CD8-positive, alpha-beta memory T cell (primary cell): Measurements from ENCODE around the gene GRAP2. TPM values are rescaled to one million over a fixed set of nuclear protein-coding genes. Genes with fewer than 3 reads are reported as not detected.

Source experiments
- CTCF ChIA-PET: fragments of 350-600 bp; sonication (Branson Sonifier 250); formaldehyde crosslinking; loops from one replicate; lab custom pipeline; 2021; ENCODE audit warnings: antibody characterized with exemption; lab: Charles Lee
- POLR2A ChIA-PET: fragments of 350-600 bp; sonication (Branson Sonifier 250); formaldehyde crosslinking; loops from one replicate; lab custom pipeline; 2021; ENCODE audit warnings: antibody characterized with exemption; lab: Charles Lee
- DNase-seq, 5 donors: peaks; one replicate each; pipeline versions ENCODE4 v3.0.0 to v3.0.0-alpha.2; 2020 to 2022; ENCODE audit warnings: mixed read lengths in 1 of 5
- H3K27ac ChIP-seq: one replicate; pipeline ENCODE4 v1.7.0; 2013; ENCODE audit warnings: low read depth, mild to moderate bottlenecking, low read length, moderate library complexity
- H3K27me3 ChIP-seq: 2 replicates; pipeline ENCODE4 v1.7.0; 2013; ENCODE audit warnings: low read length, mild to moderate bottlenecking; ENCODE audit not compliant: insufficient read depth, poor library complexity, severe bottlenecking
- H3K36me3 ChIP-seq: 2 replicates; pipeline ENCODE4 v1.7.0; 2013; ENCODE audit warnings: mild to moderate bottlenecking, low read length, moderate library complexity; ENCODE audit not compliant: insufficient read depth
- H3K4me1 ChIP-seq: 2 replicates; pipeline ENCODE4 v1.7.0; 2013; ENCODE audit warnings: mild to moderate bottlenecking, low read length, moderate library complexity; ENCODE audit not compliant: insufficient read depth
- H3K4me3 ChIP-seq: 2 replicates; pipeline ENCODE4 v1.7.0; 2013; ENCODE audit warnings: mild to moderate bottlenecking, low read length
- H3K9me3 ChIP-seq: 2 replicates; pipeline ENCODE4 v1.7.0; 2013; ENCODE audit warnings: mild to moderate bottlenecking, low read length
- H3K27ac Mint-ChIP-seq, 8 donors: one replicate each; pipeline ENCODE4 v1.8.0; 2020 to 2021; ENCODE audit warnings: mixed read lengths in 8 of 8, mild to moderate bottlenecking in 6 of 8, inconsistent platforms in 3 of 8, moderate library complexity in 3 of 8
- H3K27me3 Mint-ChIP-seq, 2 donors: one replicate each; pipeline ENCODE4 v1.8.0; 2020 to 2021; ENCODE audit warnings: mixed read lengths in 2 of 2, mild to moderate bottlenecking in 1 of 2, moderate library complexity in 1 of 2
- H3K36me3 Mint-ChIP-seq, 3 donors: one replicate each; pipeline ENCODE4 v1.8.0; 2020 to 2021; ENCODE audit warnings: mixed read lengths in 3 of 3, inconsistent platforms in 1 of 3, mild to moderate bottlenecking in 1 of 3
- H3K4me1 Mint-ChIP-seq, 3 donors: one replicate each; pipeline ENCODE4 v1.8.0; 2020 to 2021; ENCODE audit warnings: mixed read lengths in 3 of 3, inconsistent platforms in 1 of 3, mild to moderate bottlenecking in 1 of 3
- H3K4me3 Mint-ChIP-seq, 7 donors: one replicate each; pipeline ENCODE4 v1.8.0; 2020 to 2021; ENCODE audit warnings: mixed read lengths in 7 of 7, mild to moderate bottlenecking in 6 of 7, moderate library complexity in 4 of 7, inconsistent platforms in 2 of 7
- H3K9me3 Mint-ChIP-seq, 5 donors: one replicate each; pipeline ENCODE4 v1.8.0; 2020 to 2022; ENCODE audit warnings: mixed read lengths in 5 of 5, mild to moderate bottlenecking in 3 of 5, moderate library complexity in 2 of 5, inconsistent platforms in 1 of 5
- polyA plus RNA-seq: library from polyadenylated mRNA; unstranded; fragments of 300-500 nt; fragmentation: Illumina TruSeq; gene quantifications from one replicate; pipeline ENCODE4 v1.2.3, GENCODE V29; 2021
- total RNA-seq, 2 experiments: library from RNA; stranded (reverse); gene quantifications; one replicate each; pipeline ENCODE4 v1.2.3, GENCODE V29; 2021

GRAP2 gene
- total and polyA plus RNA-seq, 3 experiments from 2014 or later = 41.8 to 103 (median 53.2) TPM

- H3K9me3 ChIP-seq = no peaks in the 10 kb centered on the region
- H3K4me1 ChIP-seq = peaks cover 98% of the 10 kb centered on the region
- DNase-seq = peak in 2 of 5 donors; percentile 48 to 76
- no peak overlapping the region for H3K4me3 Mint-ChIP-seq
- H3K27ac Mint-ChIP-seq = peak overlapping the region in 6 of 8 donors; percentile 87 to 93 (median 88)
- H3K4me3 ChIP-seq = peak overlapping the region; percentile 65
- H3K4me1 Mint-ChIP-seq = peaks cover 53 to 56% (median 56%) of the 10 kb centered on the region in 3 donors
- H3K36me3 ChIP-seq = no peaks in the 10 kb centered on the region
- H3K9me3 Mint-ChIP-seq = no peaks in the 10 kb centered on the region
- H3K27me3 ChIP-seq = no peaks in the 10 kb centered on the region
- no peak overlapping the region for H3K27ac ChIP-seq
- H3K27me3 Mint-ChIP-seq = no peaks in the 10 kb centered on the region
- peaks cover 0 to 55% (median 9%) of the 10 kb centered on the region in 3 donors for H3K36me3 Mint-ChIP-seq
- CTCF ChIA-PET = interaction anchor here (0.6 to 5.6 kb wide), 19 partner anchors 7 to 397 kb away, joined by 3 to 36 read pairs (median 4); no protein-coding TSS in a partner anchor
- POLR2A ChIA-PET = interaction anchor here (0.5 to 3.0 kb wide), 13 partner anchors 8 to 1611 kb away, joined by 3 to 11 read pairs (median 5); no protein-coding TSS in a partner anchor
Observed at GRCh38 chr22:39925909-39926679, 25.2 kb downstream of the GRAP2 start.

DNA sequence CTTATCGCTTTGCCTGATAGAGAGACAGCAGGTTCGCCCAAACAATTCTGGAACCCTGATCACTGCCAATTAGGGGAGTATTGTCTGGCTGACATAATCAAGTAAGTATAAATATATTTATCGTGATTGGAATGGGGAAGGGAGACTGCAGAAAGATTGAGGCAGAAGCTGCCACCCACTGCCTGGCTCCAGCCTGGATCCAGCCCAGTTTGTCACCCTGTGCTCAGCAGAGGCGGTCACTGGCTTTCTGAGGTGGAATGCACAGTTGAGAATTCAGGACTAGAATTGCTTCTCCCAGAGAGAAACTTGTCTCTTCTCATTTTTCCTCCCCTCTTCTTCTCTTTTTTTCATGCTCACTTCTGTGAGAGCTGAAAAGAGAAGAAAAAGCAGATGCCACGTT is 25.9 kb downstream of the GRAP2 start:
- H3K27ac ChIP-seq = no peak overlapping the region

DNA sequence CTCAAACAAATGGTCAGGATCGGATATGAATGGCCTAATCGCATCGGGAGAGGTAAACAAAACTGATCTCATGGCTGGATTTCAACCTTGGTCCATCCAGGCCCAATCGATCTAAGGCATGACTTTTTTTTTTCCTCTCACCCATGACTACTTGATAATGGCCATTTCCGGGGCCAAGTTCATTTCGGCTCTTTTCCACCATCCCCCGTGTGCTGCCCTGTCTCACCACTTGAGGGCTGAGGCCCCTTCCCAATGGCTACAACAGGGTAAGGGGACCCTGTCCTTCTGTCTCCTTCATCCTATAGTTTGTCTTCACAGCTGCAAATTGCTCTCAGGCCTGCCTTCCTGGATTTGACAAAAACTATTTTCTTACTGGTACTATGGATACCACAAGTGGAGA is 26.7 kb downstream of the GRAP2 start:
- Mint-ChIP-seq H3K27me3 (no peaks in the 10 kb centered on the region), H3K4me3 (no peak overlapping the region), H3K9me3 (no peaks in the 10 kb centered on the region), H3K27ac (peak overlapping the region in 1 of 8 donors; percentile 67), H3K4me1 (peaks cover 41 to 42% (median 41%) of the 10 kb centered on the region in 3 donors), H3K36me3 (peaks cover 0 to 49% (median 9%) of the 10 kb centered on the region in 3 donors)
- DNase-seq = no peak
- Histone ChIP-seq H3K4me3 (peak overlapping the region; percentile 65), H3K9me3 (no peaks in the 10 kb centered on the region), H3K36me3 (no peaks in the 10 kb centered on the region), H3K27ac (no peak overlapping the region), H3K4me1 (peaks cover 98% of the 10 kb centered on the region), H3K27me3 (no peaks in the 10 kb centered on the region)
- CTCF ChIA-PET = interaction anchor here (1.5 to 5.5 kb wide), 6 partner anchors 9 to 31 kb away, joined by 3 to 36 read pairs (median 5); no protein-coding TSS in a partner anchor
- POLR2A ChIA-PET = interaction anchor here (0.5 to 3.0 kb wide), 3 partner anchors 11 to 17 kb away, joined by 3 to 11 read pairs (median 6); no protein-coding TSS in a partner anchor

More for the DNA sequence above, 25.9 kb downstream of the GRAP2 start:
- Mint-ChIP-seq H3K4me1 (peaks cover 49 to 50% (median 49%) of the 10 kb centered on the region in 3 donors), H3K9me3 (no peaks in the 10 kb centered on the region), H3K27me3 (no peaks in the 10 kb centered on the region), H3K36me3 (peaks cover 0 to 55% (median 9%) of the 10 kb centered on the region in 3 donors), H3K27ac (peak overlapping the region in 5 of 8 donors; percentile 86 to 91 (median 87)), H3K4me3 (no peak overlapping the region)
- Histone ChIP-seq H3K4me3 (peak overlapping the region; percentile 65), H3K4me1 (peaks cover 98% of the 10 kb centered on the region), H3K9me3 (no peaks in the 10 kb centered on the region), H3K27me3 (no peaks in the 10 kb centered on the region), H3K36me3 (no peaks in the 10 kb centered on the region)
- ChIA-PET POLR2A (interaction anchor here (0.9 to 3.0 kb wide), 7 partner anchors 9 to 34 kb away, joined by 4 to 11 read pairs (median 8); no protein-coding TSS in a partner anchor), CTCF (interaction anchor here (0.6 to 5.5 kb wide), 11 partner anchors 8 to 397 kb away, joined by 3 to 36 read pairs (median 4); no protein-coding TSS in a partner anchor)
- no peak for DNase-seq

DNA sequence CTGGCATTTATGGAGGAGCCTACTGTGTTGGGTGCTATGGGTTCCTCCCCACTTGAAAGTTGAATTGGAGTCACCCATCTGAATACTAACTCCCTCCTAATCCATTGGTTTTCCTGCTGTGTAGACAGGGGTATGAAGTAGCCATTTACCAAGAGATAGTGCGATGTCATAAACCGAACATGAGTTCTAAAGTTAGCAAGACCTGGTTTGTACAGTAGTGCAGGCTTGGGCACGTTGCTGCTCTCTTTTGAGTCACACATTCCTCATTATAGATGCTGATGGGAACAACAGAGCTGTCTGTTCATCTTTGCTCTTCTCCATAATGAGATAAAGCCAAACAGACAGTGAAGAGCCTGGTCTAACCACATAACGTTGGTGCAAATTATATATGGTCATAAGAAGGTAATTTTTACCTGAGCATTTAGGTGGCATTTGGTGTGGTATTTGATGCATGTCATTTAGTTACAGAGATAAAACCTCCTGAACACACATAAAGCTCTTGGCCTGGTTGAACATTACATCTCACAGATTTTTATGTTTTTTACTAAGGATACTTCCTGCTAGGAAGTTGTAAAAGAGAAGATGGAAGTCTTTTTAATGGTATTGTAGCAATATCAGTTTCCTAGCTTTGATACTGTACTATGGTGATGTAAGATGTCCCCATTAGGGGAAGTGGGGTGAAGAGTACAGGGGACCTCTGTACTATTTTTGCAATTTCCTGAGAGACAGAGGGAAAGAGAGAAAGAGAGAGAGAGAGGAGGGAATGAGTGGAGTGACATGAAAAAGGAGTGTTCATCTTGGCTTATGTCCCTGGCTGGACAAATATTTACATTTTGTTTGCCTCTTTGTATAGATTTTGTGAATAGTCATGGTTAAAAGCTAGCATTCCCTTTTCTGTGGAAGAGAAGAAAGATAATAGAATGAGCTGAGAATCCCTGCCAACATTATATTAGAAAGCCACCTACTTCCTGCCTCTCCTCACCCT is 27.9 kb downstream of the GRAP2 start:
- peaks cover 41 to 42% (median 42%) of the 10 kb centered on the region in 3 donors for H3K4me1 Mint-ChIP-seq
- no peaks in the 10 kb centered on the region for H3K27me3 Mint-ChIP-seq
- DNase-seq = no peak
- no peak overlapping the region for H3K27ac Mint-ChIP-seq
- Histone ChIP-seq H3K4me3 (peak overlapping the region; percentile 65), H3K27me3 (no peaks in the 10 kb centered on the region), H3K27ac (no peak overlapping the region), H3K9me3 (no peaks in the 10 kb centered on the region), H3K4me1 (peaks cover 98% of the 10 kb centered on the region), H3K36me3 (no peaks in the 10 kb centered on the region)
- H3K36me3 Mint-ChIP-seq = peaks cover 0 to 45% (median 11%) of the 10 kb centered on the region in 3 donors
- H3K9me3 Mint-ChIP-seq = no peaks in the 10 kb centered on the region
- H3K4me3 Mint-ChIP-seq = no peak overlapping the region
- CTCF ChIA-PET = interaction anchor here (0.7 to 2.1 kb wide), 4 partner anchors 8 to 23 kb away, joined by 3 to 8 read pairs (median 4); no protein-coding TSS in a partner anchor
- POLR2A ChIA-PET = interaction anchor here (0.6 to 2.7 kb wide), 5 partner anchors 7 to 434 kb away, joined by 3 to 12 read pairs (median 5); no protein-coding TSS in a partner anchor

DNA sequence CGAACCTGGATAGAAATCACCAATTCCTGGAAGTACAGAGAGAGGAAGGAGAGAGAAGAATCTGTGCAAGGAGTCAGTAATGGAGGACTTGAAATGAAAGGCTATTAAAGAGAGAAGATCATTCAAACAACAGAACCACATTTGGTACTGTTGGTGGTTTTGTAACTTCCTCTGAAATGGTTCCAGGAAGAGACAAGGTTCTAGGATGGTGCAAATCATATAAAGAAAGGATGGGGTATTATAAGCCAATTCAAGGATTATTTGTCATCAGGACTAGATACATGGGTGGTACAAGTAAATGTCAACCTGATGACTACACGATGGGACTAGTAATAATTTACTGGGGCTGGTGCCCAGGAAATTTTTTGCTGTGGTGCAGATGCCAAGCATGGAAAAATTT is 30.4 kb downstream of the GRAP2 start:
- Histone ChIP-seq H3K9me3 (no peaks in the 10 kb centered on the region), H3K27ac (no peak overlapping the region), H3K27me3 (no peaks in the 10 kb centered on the region), H3K36me3 (no peaks in the 10 kb centered on the region), H3K4me1 (peaks cover 98% of the 10 kb centered on the region), H3K4me3 (peak overlapping the region; percentile 18)
- ChIA-PET POLR2A (interaction anchor here (0.5 to 2.7 kb wide), 2 partner anchors 10 to 18 kb away, joined by 5 to 12 read pairs; no protein-coding TSS in a partner anchor), CTCF (no interaction called here)
- no peak for DNase-seq
- peaks cover 41 to 42% (median 41%) of the 10 kb centered on the region in 3 donors for H3K4me1 Mint-ChIP-seq
- peaks cover 0 to 31% (median 13%) of the 10 kb centered on the region in 3 donors for H3K36me3 Mint-ChIP-seq
- H3K4me3 Mint-ChIP-seq = no peak overlapping the region
- H3K9me3 Mint-ChIP-seq = no peaks in the 10 kb centered on the region
- H3K27me3 Mint-ChIP-seq = no peaks in the 10 kb centered on the region
- no peak overlapping the region for H3K27ac Mint-ChIP-seq

GRCh38 chr22:39932166-39932565 is 31.3 kb downstream of the GRAP2 start:
- no peaks in the 10 kb centered on the region for H3K36me3 ChIP-seq
- no peaks in the 10 kb centered on the region for H3K9me3 ChIP-seq
- Mint-ChIP-seq H3K36me3 (peaks cover 0 to 25% (median 11%) of the 10 kb centered on the region in 3 donors), H3K4me3 (peak overlapping the region in 1 of 7 donors; percentile 38), H3K4me1 (peaks cover 46% of the 10 kb centered on the region in 3 donors), H3K9me3 (no peaks in the 10 kb centered on the region), H3K27me3 (no peaks in the 10 kb centered on the region), H3K27ac (peak overlapping the region in 2 of 8 donors; percentile 35 to 83)
- no peaks in the 10 kb centered on the region for H3K27me3 ChIP-seq
- no peak for DNase-seq
- no peak overlapping the region for H3K27ac ChIP-seq
- ChIA-PET CTCF (interaction anchor here (0.8 to 2.9 kb wide), 10 partner anchors 9 to 92 kb away, joined by 3 to 35 read pairs (median 12); no protein-coding TSS in a partner anchor), POLR2A (interaction anchor here (0.7 to 2.2 kb wide), 5 partner anchors 12 to 1730 kb away, joined by 3 to 9 read pairs (median 5); no protein-coding TSS in a partner anchor)
- peaks cover 98% of the 10 kb centered on the region for H3K4me1 ChIP-seq
- H3K4me3 ChIP-seq = peak overlapping the region; percentile 26
